AG04450 (cell line): ENCODE measurements around the gene THOC5. TPM values are rescaled to one million over a fixed set of nuclear protein-coding genes. Genes with fewer than 3 reads are reported as not detected.
"Not testable (repeated sequence)": the region's sequence is repeated elsewhere in the genome, so short reads cannot be mapped to it uniquely, and the experiment has no call there.

Experiments
- CTCF ChIA-PET: fragments of 300-600, 350-600 bp; formaldehyde crosslinking; extraction: SDS; loops from one replicate; lab custom pipeline; 2022; ENCODE audit warnings: antibody characterized with exemption, inconsistent platforms; lab: Charles Lee
- POLR2A ChIA-PET: fragments of 350-600 bp; formaldehyde crosslinking; extraction: SDS; loops from one replicate; lab custom pipeline; 2021; ENCODE audit warnings: antibody characterized with exemption, inconsistent platforms; lab: Yijun Ruan, JAX
- DNase-seq: peaks from one replicate; pipeline ENCODE4 v3.0.0-alpha.2; 2011; ENCODE audit warnings: low read depth, low spot score
- H3K27ac ChIP-seq: one replicate; pipeline ENCODE4 v1.5.1; 2012; ENCODE audit warnings: low read depth, low read length, control low read depth
- H3K27me3 ChIP-seq: one replicate; pipeline ENCODE4 v1.6.0; 2012; ENCODE audit warnings: low read length; ENCODE audit not compliant: control insufficient read depth, insufficient read depth
- H3K4me3 ChIP-seq: 2 replicates; pipeline ENCODE4 v1.5.1; 2011; ENCODE audit warnings: mild to moderate bottlenecking, low read depth, low read length, control low read depth
- H3K9me3 ChIP-seq: 2 replicates; pipeline ENCODE4 v1.5.1; 2012; ENCODE audit warnings: low read length; ENCODE audit not compliant: control insufficient read depth, insufficient read depth
- polyA plus RNA-seq: library from polyadenylated mRNA; depleted of rRNA; stranded (reverse); fragments of >200 nt; gene quantifications from 2 replicates; pipeline ENCODE4 v1.2.3, GENCODE V29; 2011
- TF ChIP-seq, protein P1 (sequence below): IDR thresholded peaks from 2 replicates; pipeline ENCODE4 v1.5.1; 2011; ENCODE audit warnings: low read depth, low read length, control low read depth, inconsistent platforms

THOC5 gene
- polyA plus RNA-seq, 1 experiment, result 93.7 TPM

DNA sequence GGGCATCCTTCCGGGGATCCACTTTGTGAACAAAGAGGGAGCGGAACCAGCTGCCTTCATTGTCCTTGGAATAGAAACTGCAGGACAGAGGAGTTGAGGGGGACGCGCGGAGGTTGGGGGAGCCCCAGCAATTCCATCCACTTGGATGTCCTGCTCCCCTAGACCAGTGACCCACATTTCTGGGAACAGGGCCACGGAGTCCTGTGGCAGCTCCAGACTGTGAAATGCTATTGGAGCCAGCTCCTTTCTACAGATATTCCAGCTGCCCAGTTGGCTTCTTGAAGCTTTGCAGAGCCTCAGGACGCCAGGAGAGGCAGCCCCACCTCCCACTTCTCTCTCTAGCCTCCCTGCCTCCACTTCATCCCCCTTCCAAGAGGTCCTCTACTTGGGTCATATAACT is 16.9 kb upstream of the THOC5 start:
- no peak for DNase-seq
- Histone ChIP-seq H3K27me3 (no peaks in the 10 kb centered on the region), H3K27ac (no peak overlapping the region), H3K9me3 (no peaks in the 10 kb centered on the region), H3K4me3 (no peak overlapping the region)
- ChIA-PET POLR2A (no interaction called here), CTCF (interaction anchor here (1.4 kb wide), 1 partner anchor 17 kb away, joined by 4 read pairs; the partner anchor contains the start of gene THOC5)
- TF ChIP-seq, protein P1, sequence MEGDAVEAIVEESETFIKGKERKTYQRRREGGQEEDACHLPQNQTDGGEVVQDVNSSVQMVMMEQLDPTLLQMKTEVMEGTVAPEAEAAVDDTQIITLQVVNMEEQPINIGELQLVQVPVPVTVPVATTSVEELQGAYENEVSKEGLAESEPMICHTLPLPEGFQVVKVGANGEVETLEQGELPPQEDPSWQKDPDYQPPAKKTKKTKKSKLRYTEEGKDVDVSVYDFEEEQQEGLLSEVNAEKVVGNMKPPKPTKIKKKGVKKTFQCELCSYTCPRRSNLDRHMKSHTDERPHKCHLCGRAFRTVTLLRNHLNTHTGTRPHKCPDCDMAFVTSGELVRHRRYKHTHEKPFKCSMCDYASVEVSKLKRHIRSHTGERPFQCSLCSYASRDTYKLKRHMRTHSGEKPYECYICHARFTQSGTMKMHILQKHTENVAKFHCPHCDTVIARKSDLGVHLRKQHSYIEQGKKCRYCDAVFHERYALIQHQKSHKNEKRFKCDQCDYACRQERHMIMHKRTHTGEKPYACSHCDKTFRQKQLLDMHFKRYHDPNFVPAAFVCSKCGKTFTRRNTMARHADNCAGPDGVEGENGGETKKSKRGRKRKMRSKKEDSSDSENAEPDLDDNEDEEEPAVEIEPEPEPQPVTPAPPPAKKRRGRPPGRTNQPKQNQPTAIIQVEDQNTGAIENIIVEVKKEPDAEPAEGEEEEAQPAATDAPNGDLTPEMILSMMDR, result no peak

DNA sequence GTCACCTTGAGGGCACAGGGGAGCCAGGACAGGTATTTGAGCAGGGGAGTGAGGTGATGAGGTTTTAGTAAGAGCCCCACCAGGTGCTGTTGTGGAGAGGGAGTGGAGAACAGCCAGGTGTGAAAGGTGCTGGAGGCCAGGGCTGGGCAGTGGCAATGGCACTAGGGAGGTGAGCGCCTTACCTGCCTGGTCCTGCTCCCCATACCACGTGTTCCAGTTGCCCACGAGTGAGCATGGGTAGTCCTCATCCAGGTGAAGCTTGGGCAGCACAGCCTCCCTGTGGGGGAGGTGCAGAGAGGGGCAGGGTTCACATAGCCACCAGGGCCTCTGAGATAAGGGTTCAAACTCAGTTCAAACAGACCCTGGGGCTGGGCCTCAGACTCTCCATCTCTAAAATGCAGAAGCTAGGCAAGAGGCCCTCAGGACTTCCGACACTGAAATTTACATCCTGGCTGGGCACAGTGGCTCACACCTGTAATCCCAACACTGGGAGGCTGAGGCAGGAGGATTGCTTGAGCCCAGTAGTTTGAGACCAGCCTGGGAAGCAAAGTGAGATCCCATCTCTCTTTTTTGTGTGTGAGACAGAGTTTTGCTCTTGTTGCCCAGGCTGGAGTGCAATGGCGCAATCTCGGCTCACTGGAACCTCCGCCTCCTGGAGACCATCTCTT is 15.6 kb upstream of the THOC5 start:
- CTCF ChIA-PET, result no interaction called here
- no peak overlapping the region for H3K27ac ChIP-seq

DNA sequence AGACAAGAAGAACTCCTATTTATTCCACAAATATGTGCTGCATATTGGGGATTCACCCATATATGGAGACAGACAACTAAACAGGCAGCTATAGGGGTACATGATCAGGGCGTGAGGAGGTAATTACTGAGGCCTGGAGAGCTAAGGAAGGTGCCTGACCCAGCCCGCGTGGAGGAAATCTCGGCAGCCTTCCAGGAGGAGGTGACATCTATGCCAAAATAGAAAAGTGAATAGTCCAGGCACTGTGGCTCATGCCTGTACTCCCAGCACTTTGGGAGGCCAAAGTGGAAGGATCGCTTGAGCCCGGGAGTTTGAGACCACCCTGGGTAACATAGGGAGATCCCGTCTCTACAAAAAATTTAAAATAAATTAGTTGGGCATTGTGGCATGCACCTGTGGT is 13.8 kb upstream of the THOC5 start:
- Histone ChIP-seq H3K4me3 (no peak overlapping the region), H3K27ac (no peak overlapping the region), H3K27me3 (no peaks in the 10 kb centered on the region), H3K9me3 (no peaks in the 10 kb centered on the region)
- no peak for DNase-seq
- TF ChIP-seq, protein P1, result no peak
- POLR2A ChIA-PET, result interaction anchor here (1.2 kb wide), 1 partner anchor 57 kb away, joined by 3 read pairs; no protein-coding TSS in a partner anchor
- CTCF ChIA-PET, result interaction anchor here (1.2 to 1.9 kb wide), 3 partner anchors 13 to 23 kb away, joined by 3 to 4 read pairs (median 3); partner anchors contain the start of gene THOC5

More for the DNA sequence above, 15.6 kb upstream of the THOC5 start:
- TF ChIP-seq, protein P1, result no peak
- Histone ChIP-seq H3K27me3 (no peaks in the 10 kb centered on the region), H3K9me3 (no peaks in the 10 kb centered on the region), H3K4me3 (no peak overlapping the region)
- POLR2A ChIA-PET, result no interaction called here
- no peak for DNase-seq

DNA sequence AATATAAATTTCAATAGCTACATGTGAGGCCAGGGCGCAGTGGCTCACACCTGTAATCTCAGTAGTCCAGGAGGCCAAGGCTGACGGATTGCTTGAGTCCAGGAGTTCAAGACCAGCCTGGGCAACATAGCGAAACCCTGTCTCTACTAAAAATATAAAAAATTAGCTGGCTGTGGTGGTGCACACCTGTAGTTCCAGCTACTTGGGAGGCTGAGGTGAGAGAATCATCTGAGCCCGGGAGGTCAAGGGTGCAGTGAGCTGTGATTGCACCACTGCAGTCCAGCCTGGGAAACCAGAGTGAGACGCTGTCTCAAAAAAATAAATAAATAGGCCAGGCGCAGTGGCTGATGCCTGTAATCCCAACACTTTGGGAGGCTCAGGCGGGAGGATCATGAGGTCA is 13.0 kb upstream of the THOC5 start:
- H3K27ac ChIP-seq, DNase-seq, H3K27me3 ChIP-seq, H3K9me3 ChIP-seq, H3K4me3 ChIP-seq, POLR2A ChIA-PET: not testable (repeated sequence)
- CTCF ChIA-PET, result interaction anchor here (1.2 to 1.9 kb wide), 3 partner anchors 12 to 24 kb away, joined by 3 to 4 read pairs (median 3); partner anchors contain the start of gene THOC5

DNA sequence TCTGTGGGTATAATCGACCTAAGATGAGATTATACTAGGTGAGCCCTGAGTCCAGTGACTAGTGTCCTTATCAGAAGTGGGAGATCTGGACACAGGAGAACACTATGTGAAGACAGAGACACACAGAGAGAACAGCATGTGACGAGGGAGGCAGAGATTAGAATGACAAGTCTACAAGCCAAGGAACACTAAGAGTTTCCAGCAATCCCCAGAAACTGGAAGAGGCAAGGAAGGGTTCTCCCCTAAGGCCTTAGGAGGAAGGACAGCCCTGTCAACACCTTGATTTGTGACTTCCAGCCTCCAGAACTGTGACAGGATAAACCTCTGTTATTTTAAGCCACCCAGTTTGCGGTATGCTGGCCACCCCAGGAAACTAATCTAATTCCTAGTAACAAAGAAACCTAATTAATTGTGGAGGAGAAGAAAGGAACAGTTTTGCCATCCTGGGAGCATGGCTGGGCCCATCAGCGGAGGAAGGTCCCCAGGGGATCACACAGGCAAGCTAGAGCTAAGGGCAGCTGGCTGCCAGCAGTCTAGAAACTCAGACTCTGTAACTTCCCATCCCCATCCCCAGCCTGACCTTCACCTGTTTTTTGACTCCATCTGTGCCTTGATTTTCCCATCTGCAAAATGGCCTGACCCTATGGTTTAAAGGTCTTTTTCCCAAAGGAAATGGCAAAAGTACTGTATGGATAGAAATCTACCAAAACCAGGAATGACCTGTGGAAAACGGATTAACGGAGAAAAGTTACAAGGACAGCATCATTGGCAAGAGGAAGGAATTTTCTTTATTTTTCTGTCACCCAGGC is 10.3 kb upstream of the THOC5 start:
- no peaks in the 10 kb centered on the region for H3K9me3 ChIP-seq
- CTCF ChIA-PET, result interaction anchor here (0.6 kb wide), 1 partner anchor 28 kb away, joined by 3 read pairs; no protein-coding TSS in a partner anchor

More for the DNA sequence above, 10.3 kb upstream of the THOC5 start:
- no peak for DNase-seq
- H3K27me3 ChIP-seq, result no peaks in the 10 kb centered on the region
- POLR2A ChIA-PET, result no interaction called here
- TF ChIP-seq, protein P1, result no peak
- no peak overlapping the region for H3K27ac ChIP-seq
- H3K4me3 ChIP-seq, result no peak overlapping the region
